Right kidney (tissue), 1 donor: ENCODE data around the gene GADL1.

ENCODE experiments used
- DNase-seq: peaks from one replicate; pipeline ENCODE4 v3.0.0-alpha.2; 2016

Gene GADL1

DNA sequence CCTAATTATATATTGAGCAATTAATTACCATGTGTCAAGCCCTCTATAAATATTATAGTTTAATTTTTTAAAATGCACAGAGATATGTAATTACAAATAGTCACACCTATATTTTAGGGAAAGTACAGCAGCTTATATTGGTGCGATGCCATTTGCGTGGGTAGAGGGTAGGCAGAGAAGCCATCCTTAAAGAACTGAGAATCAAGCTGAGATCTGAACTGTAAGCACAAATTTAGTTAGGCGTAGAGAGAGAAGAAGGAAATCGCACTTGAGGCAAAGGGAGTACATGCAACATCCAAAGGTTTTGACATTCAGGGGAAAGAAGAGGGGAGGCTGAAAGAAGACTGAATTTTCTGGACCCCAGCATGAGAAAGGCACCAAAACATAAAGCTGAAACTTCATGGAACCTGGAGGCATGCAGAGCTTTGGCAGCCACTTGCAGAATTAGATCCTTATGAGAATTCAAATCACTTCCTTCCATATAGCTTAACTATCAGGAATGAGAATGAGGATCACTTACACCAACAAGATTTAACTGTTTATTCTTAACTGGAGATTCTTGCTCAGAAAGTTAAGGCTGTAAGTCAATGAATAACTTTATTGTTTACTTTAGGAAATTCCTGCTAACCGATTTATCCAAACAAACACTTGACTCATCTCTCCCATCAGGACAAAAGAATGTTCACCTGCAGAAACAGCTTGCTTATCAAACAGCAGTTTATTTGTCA, 173.7 kb downstream of the GADL1 start:
- no peak for DNase-seq

DNA sequence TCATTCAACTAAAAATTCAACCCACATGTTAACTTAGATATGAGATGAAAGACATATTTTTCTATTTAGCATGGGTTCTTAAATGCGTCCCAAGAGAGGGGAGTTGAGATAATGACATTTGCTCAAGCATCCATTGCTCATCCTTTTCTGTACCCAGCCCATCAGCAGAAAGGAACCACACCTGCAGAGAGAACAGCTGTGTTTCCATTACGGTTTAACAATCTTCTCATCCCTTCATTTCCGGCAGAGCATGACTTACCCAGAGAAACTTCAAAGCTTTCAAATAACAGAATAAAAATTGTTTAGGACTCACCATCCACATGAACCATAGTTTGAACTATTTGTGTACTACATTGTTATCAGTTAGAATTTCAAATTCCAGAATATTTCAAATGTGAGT, 174.9 kb downstream of the GADL1 start:
- DNase-seq: no peak

DNA sequence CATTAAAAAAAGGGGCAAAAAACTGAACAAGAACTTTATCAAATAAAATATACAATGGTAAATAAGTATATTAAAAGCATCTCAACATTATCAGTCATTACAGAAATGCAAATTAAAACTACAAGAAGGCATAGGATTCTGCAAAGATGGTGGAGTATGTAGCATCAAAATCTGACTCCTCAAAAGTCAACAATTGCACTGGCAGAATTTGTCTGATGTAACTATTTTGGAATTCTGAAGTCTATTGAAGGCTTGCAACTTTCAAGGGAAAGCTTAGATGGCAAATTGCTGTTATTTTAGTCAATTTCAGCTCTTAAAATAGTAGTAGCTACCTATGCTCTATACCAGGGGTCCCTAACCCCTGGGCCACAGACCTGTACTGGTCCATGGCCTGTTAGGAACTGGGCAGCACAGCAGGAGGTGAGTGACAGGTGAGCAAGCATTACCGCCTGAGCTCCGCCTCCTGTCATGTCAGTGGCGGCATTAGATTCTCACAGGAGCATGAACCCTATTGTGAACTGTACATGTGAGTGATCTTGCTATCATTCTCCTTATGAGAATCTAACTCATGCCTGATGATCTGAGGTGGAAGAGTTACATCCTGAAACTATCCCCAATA, 180.5 kb downstream of the GADL1 start:
- DNase-seq: no peak

DNA sequence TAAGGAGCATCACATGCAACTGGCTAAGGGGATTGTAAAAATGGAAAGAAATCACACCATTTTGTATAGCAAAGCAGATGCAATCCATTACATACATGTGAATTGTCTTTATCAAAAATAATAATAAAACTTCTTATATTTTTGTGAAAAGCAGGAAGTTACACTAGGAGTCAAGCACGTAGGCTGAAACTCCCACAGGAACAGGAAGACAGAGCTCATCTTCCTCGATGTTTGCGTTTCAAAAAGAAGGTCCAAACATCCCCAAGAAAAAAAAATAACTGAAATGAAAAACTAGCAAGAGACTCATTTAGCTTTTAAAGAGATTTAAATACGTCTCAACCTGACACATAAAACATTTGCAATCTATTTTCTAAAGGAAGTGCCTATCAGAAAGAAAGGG, 181.5 kb downstream of the GADL1 start:
- no peak for DNase-seq

DNA sequence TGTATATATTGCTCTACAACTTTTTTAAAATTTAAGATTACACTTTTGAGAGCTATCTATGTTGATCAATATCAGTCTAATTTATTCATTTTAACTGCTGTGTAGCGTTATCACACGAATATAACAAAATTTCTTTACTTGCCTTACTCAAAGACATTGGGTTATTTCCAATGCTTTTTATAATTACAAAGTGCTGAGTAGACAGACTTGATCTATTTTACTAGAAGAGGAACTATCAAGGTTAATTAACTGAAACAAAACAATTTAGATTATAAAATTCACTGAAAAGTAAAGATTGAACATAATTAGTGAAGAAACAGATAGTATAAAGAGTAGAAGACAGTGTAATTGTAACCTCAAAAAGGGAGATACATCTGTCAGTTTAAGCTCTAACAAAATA, 182.6 kb downstream of the GADL1 start:
- no peak for DNase-seq

DNA sequence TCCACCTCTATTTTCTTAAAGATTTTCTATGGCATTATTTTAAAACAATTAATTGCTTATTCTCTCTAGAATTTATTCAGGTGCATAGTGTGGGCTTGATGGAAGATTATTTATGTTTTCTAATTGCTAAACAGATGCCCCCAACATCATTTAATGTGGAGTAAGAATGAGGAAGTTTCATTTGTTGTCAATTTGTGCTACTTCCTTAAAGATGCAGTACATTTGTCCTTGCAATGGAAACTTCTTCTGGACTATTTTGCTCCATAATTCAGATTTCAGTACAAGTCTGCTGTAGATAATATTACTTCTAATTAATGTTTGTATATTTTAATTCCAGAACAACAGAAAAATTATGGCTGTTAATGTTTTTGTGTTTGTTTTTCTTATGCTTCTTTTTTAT, 183.3 kb downstream of the GADL1 start:
- DNase-seq: no peak

DNA sequence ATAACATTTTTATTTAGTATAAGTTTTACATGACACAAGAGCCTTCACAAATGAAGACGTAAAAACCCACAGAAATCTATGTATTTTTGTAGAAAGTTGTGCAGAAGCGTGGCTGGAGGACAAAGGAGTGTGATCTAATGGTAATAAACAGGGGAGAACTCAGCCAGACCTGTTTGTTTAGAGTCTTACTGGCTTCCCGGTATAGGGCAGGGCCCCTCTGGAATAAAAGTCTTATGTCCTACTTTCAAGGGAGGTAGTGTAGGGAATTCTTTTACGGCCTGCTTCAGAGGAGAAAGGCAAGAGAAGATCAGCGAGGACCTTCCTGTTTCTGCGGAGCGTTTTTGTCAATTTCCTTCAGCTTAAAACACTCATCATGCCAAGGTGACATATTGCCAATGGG, 184.4 kb downstream of the GADL1 start:
- DNase-seq: no peak

DNA sequence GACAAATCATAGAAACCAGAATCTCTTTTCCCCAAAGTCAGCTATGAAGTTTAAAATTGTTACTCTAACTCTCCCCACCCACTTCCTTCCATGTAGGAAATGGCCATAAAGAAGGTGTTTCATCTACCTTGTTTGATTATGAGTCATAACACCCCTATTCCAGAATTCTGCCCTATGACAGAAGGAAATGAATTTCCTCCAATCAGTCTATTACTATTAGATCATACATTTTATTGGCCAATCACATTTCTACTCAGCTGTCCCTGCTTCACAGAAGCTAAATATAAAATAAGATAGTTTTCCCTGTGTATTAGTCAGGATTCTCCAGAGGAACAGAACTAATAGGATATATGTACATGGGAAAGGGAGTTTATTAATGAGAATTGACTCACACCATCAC, 186.0 kb downstream of the GADL1 start:
- no peak for DNase-seq

DNA sequence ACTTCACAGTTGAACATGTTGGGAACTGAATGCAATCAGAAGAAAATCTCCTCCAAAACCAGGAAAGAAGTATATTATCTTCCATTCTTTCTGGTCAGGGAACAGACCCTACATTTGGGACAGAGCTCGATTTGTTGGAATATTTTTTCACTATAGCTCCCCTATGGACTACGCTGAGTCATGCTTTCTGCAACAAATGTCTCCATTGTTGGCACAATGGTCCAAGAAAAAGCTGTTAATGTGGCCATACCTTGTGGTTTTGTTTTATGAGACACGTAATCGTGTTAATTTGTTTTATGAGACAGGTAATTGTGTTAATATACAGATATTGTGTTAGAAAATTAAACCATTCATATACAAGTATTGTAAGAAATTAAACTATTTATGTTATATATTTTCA, 186.6 kb downstream of the GADL1 start:
- no peak for DNase-seq

DNA sequence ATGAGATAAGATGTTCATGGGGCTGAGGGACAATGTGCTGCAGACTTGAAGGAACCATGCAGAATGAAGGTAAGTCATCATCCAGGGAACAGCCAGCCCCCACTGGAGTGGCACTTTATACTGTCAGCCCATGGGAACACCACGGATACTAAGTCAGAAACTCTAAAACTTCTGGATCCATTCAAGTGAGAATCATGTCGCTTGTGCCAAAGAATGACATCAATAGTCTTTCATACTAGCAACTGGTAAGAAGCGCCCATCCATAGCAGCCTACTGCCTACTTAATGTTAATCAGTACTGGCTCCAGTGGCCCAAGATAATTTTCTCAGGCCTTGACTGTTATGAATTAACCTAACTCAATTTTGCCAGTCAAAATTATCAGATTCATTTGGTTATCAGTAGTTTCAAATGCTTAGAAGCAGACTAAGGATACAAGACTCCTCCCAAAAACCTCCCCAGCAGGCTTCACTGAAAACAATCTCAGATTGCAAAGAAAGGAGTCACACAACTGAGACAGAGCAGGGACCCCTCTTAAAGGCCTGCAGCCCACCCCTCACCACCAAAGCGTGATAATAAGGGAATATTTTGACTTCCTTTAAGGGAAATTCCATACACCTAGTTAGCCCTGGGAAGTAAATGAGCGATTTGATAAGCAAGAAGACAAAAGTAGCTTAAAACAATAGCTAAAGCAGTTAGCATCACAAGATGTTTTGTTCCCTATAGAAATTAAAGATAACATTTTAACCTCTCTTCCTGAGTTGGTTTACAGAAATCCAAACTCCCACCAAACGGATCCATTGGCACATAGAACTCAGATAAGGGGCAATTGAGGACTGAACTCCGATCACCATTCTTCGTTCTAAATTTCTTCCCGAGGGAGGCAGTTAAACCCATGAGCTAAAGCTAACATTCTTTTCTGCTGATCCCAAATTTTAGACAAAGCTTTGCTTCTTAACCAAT, 189.2 kb downstream of the GADL1 start:
- no peak for DNase-seq

DNA sequence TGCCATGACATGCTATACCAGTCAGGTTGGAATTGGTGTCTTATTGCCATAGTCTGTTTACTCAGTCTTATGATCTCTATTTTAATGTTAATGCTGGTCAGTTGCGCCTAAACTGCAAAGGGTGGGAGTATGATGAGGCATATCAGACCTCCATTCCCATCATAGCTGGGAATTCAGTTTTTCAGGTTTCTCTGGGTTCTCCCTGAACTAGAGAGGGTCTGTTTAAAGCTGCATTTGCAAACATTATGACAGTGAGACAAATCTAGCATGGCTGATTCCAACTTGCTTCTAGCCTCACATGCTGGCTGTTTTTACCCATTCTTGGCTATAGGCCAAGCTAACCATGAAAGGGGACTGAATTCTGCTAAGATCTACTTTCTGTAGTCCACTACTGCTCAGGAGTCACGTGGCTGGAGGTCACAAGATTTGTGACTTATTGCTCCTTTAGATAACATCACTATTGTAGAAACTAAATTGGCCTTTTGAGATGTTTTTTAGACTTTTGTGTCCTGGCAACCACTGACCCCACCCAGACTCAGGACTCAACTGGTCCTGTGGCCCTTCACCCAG, 191.5 kb downstream of the GADL1 start:
- DNase-seq: no peak

DNA sequence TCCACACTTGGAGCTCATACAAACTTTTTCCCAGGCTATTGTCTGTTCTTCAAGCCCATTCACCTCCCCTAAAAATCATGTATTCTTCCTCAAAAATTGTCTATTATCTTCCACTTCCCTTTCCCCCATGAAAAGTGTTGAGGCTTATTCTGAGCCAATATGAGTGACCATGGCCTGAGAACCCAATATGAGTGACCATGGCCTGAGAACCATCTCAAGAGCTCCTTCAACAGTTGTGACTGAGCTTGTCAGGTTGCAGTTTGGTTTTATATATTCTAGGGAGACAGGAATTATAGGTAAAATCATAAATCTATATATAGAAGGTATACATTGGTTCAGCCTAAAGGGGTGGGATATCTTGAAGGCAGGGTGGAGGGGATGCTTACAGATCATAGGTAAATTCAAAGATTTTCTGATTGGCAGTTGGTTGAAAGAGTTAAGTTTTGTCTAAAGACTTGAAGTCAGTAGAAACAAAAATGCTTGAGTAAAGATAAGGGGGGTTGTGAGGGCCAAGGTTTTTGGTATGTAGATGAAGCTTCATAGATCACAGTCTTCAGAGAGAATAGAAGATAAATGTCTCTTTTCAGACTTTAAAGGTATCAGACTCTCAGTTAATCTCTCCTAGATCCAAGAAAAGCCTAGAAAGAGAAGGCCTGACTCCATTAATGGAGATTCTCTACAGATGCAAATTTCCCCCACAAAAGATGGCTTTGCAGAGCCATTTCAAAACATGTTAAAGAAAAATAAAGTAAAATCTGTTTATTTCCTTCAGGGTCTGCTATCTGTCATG, 192.2 kb downstream of the GADL1 start:
- DNase-seq: no peak

DNA sequence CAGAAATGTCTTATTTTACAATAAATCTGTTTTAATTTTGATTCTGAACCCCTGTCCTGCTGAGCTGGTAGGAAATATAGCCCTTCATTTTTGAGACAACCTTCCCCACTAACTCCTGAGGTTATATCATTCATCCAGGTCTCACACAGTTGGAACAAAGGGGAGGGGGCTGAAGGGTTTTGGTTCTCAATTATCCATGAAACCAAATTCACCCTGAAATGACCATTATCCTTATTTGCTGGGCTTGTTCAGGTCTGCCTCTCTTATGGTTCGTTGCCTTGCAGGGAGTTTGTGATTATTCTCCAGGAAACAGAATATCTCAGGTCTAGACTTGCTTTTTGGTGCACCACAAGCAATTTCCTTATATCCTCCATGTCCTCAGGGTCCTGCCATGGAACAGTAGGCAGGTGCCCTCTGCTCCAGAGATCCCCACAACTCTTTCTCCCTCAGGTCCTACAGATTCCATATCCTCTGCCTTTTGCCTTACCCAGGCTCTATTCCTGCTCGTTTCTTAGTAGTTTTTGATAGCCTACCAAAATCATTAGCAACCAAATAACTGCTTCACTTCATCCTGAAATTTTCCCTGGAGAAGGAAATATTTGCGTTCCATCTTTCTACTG, 193.6 kb downstream of the GADL1 start:
- no peak for DNase-seq

DNA sequence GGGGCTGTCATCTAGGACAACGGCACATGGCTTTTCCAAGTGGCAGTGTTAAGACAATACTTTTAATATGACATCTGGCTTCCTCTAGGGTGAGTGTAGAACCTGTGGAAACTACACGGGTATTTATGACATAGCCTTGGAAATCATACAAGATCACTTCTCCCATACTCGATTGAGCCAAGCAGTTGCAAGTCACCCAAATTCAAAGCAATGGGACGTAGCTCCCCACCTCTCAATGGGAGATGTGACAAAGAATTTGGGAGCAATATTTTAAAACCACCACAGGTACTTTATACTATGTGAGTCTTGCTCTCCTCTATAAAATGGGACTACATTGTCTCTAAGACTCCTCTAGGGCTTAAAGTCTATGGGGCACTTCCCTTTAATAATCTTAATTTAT, 194.5 kb downstream of the GADL1 start:
- no peak for DNase-seq

DNA sequence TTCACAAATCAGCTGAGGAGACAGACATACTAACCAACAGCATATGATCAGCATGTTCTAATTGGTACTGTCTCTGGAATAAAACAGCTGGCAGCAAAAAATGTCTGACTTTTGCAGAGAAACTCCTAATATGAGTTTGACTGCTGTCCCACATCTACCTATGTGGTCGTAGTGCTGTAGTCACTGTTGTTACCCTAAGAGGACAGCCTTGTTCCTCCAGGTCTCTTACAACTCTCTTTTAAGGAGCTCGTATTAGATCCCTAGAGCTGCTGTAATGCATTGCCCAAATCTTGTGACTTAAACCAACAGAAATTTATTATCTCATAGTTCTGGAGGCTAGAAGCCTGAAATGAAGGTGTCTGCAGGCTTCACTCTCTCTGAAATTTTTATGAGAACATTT, 195.9 kb downstream of the GADL1 start:
- DNase-seq: no peak

DNA sequence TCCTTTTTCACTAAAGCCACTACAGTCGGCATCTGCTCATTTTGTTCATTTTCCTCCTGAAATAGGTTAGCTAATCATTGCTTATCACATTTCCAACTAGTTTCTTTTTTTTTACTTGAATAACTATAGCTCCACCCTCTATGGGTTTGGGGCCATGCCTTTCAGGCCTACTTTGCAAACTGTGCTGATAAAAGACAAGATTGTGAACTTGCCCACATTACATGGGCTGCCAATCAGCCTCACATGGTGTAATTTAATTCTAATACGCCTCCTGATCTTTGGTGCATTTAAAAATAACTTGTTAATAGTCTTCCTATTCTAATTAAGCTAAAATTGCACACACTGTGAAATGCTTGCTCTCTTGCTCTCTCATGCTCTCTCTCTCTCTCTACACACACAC, 197.6 kb downstream of the GADL1 start:
- DNase-seq: no peak

DNA sequence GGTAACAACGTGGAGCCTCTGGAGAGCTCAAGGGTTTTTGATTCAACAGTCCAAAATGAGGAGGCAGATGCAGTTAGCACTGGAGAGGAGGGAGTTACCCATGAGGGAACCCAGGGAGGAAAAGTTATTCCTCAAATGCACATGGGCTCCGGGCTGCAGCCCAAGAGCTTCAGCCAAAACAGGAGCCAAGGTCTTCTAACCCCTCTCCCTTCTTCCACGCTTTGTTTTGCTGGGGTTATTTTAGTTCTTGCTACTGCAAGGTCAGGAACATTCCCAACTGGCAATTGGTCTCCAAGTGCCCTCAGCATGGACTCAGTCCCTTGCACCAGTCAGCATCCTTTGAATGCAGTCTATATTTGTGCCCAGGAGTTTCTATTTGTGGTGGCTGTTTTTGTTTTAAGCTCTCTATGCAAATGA, 198.1 kb downstream of the GADL1 start:
- DNase-seq: no peak

DNA sequence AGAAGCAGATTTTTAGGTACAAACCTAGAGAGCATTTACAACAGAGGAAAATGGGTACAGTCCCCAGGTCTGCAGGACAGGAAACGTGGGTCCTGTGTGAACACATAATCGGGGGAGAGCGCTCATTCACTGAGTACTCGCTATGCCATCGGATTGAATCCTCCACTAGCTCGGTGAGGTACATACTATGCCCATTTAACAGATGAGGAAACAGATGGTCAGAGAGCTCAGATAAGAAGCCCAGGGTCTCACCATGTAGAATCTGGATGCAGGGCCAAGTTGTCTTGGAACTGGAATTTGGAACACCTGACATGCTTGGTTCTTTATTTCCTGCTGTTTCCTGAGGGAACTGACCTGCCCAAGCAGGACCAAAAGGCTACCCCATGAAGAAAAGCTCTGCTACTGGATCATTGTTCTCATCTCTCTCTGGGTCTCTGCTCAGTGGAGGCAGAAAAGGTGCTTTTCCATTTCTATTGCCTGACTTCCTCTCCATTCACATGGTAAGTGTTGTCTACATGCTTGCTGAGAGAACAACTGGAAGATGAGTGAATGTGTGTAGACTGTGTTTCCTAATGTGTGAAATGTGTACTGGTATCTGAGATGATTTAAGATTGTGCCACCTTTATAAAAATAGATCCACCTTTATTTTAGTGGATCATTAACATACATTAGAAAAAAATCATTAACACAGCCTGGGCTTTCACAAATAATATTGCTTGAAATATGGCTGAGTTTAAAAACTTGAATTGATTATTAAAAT, 199.0 kb downstream of the GADL1 start:
- DNase-seq: no peak

DNA sequence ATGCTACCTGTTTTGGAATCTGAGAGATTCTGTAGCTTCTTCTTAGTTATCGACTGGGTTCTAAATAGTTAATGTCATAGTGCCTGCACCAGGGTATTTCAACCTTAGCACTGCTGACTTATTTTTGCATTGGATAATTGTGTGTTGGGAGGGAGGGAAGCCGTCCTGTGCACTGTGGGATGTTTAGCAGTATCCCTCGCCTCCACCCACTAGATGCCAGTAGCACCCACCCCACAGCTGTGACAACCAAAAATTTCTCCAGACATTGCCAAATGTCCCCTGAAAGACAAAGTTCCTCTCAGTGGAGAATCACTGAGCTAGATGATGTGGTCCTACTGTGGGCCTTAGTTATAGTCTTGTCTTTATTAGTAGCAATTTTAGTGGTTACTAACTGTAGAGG, 199.8 kb downstream of the GADL1 start:
- no peak for DNase-seq

DNA sequence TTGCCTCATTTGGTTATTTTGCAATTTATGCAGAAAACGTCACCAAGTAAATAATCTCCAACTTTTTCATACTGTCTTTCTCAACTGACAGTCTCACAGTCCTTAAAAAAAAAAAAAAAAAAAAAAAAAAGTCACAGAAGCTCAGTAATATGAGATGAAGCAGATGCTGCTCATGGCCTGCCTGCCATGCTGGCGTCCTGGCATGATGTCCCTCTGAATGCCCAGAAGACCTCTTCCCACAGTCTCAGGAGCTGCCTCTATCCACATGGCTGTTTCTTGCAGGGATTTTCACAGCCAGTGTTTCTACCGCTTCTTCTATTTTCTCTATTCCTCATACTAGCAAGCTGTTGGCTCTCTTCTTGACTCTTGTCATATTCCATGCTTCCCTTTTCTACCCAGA, 200.3 kb downstream of the GADL1 start:
- DNase-seq: no peak
